ENCODE measurements around the gene AADACL3.
"Not testable (repeated sequence)": the region's sequence is repeated elsewhere in the genome, so short reads cannot be mapped to it uniquely, and the experiment has no call there.

The AADACL3 gene

GRCh38 chr1:12714710-12715475 lies 1.0 kb upstream of the AADACL3 start:
- no peak for DNase-seq (ENCODE audit: low read depth, low spot score)

GRCh38 chr1:12717301-12717838 lies 1.5 kb downstream of the AADACL3 start:
- DNase-seq (ENCODE audit: low read depth, low spot score), result no peak

- no peak for DNase-seq (ENCODE audit: low read depth, low spot score)
Observed at GRCh38 chr1:12722626-12723025, 6.7 kb downstream of the AADACL3 start.

GRCh38 chr1:12728391-12728790 lies 12.5 kb downstream of the AADACL3 start:
- DNase-seq (ENCODE audit: low read depth, low spot score), result no peak

- no peak for DNase-seq (ENCODE audit: low read depth, low spot score)
Observed at GRCh38 chr1:12730156-12730555, 14.2 kb downstream of the AADACL3 start.

GRCh38 chr1:12731084-12731483 lies 15.2 kb downstream of the AADACL3 start:
- not testable (repeated sequence) for DNase-seq (ENCODE audit: low read depth, low spot score)

GRCh38 chr1:12734651-12735050 lies 18.7 kb downstream of the AADACL3 start:
- no peak for DNase-seq (ENCODE audit: low read depth, low spot score)

- no peak for DNase-seq (ENCODE audit: low read depth, low spot score)
Observed at GRCh38 chr1:12738934-12739333, 23.0 kb downstream of the AADACL3 start.

- no peak for DNase-seq (ENCODE audit: low read depth, low spot score)
Observed at GRCh38 chr1:12739613-12740012, 23.7 kb downstream of the AADACL3 start.

- no peak for DNase-seq (ENCODE audit: low read depth, low spot score)
Observed at GRCh38 chr1:12741946-12742345, 26.0 kb downstream of the AADACL3 start.

GRCh38 chr1:12745126-12745991 lies 29.4 kb downstream of the AADACL3 start:
- no peak for DNase-seq (ENCODE audit: low read depth, low spot score)

GRCh38 chr1:12745992-12746323 lies 30.0 kb downstream of the AADACL3 start, which contains the start of gene CFAP107:
Gene CFAP107 (plus strand): TSS chr1:12746200. CDS start chr1:12746431, 231 bp downstream.
- no peak for DNase-seq (ENCODE audit: low read depth, low spot score)

GRCh38 chr1:12748778-12749355 lies 33.0 kb downstream of the AADACL3 start:
- no peak for DNase-seq (ENCODE audit: low read depth, low spot score)

- DNase-seq (ENCODE audit: low read depth, low spot score), result no peak
Observed at GRCh38 chr1:12754738-12755137, 38.8 kb downstream of the AADACL3 start.

- no peak for DNase-seq (ENCODE audit: low read depth, low spot score)
Observed at GRCh38 chr1:12756273-12756672, 40.4 kb downstream of the AADACL3 start.

- DNase-seq (ENCODE audit: low read depth, low spot score), result no peak
Observed at GRCh38 chr1:12756768-12757413, 41.0 kb downstream of the AADACL3 start.

GRCh38 chr1:12757836-12758235 lies 41.9 kb downstream of the AADACL3 start:
- DNase-seq (ENCODE audit: low read depth, low spot score), result no peak

GRCh38 chr1:12760256-12760795 lies 44.4 kb downstream of the AADACL3 start:
- no peak for DNase-seq (ENCODE audit: low read depth, low spot score)

- no peak for DNase-seq (ENCODE audit: low read depth, low spot score)
Observed at GRCh38 chr1:12761781-12762180, 45.9 kb downstream of the AADACL3 start.

- no peak for DNase-seq (ENCODE audit: low read depth, low spot score)
Observed at GRCh38 chr1:12762766-12763165, 46.9 kb downstream of the AADACL3 start.

- DNase-seq (ENCODE audit: low read depth, low spot score), result no peak
Observed at GRCh38 chr1:12763479-12763878, 47.6 kb downstream of the AADACL3 start.

Data from activated naive CD8-positive, alpha-beta T cell treated with anti-CD3 and anti-CD28 coated beads, Interleukin-2, amount 50 U/mL, for 16 hours (primary cell).